GM19395 (cell line): Measurements from ENCODE around the gene JAKMIP1.
"Not testable (repeated sequence)": the region's sequence is repeated elsewhere in the genome, so short reads cannot be mapped to it uniquely, and the experiment has no call there.

ENCODE experiments used
- ATAC-seq: cut with Tn5 transposase; IDR thresholded peaks from one replicate; pipeline ENCODE4 v1.9.1; 2021; ENCODE audit warnings: mild to moderate bottlenecking, moderate library complexity; ENCODE audit not compliant: unreplicated experiment

The JAKMIP1 gene

GRCh38 chr4:5999356-5999755 is 201.0 kb downstream of the JAKMIP1 start:
- no peak for ATAC-seq

- ATAC-seq: peak; percentile 83
Measured at GRCh38 chr4:5998333-5998936, 201.9 kb downstream of the JAKMIP1 start.

GRCh38 chr4:5996641-5997040 is 203.7 kb downstream of the JAKMIP1 start:
- no peak for ATAC-seq

GRCh38 chr4:5995901-5996623 is 204.3 kb downstream of the JAKMIP1 start:
- no peak for ATAC-seq

- ATAC-seq: no peak
Measured at GRCh38 chr4:5993876-5994811, 206.2 kb downstream of the JAKMIP1 start.

GRCh38 chr4:5993346-5993745 is 207.0 kb downstream of the JAKMIP1 start:
- not testable (repeated sequence) for ATAC-seq

- no peak for ATAC-seq
Measured at GRCh38 chr4:5992828-5993321, 207.5 kb downstream of the JAKMIP1 start.

GRCh38 chr4:5992171-5992827 is 208.1 kb downstream of the JAKMIP1 start:
- ATAC-seq: no peak

- ATAC-seq: no peak
Measured at GRCh38 chr4:5991405-5991804, 208.9 kb downstream of the JAKMIP1 start.

GRCh38 chr4:5990446-5991160 is 209.7 kb downstream of the JAKMIP1 start:
- no peak for ATAC-seq

GRCh38 chr4:5989236-5990225 is 210.8 kb downstream of the JAKMIP1 start:
- no peak for ATAC-seq

- no peak for ATAC-seq
Measured at GRCh38 chr4:5988086-5988845, 212.1 kb downstream of the JAKMIP1 start.

GRCh38 chr4:5984843-5985242 is 215.5 kb downstream of the JAKMIP1 start:
- ATAC-seq: no peak

GRCh38 chr4:5982156-5982973 is 218.0 kb downstream of the JAKMIP1 start:
- no peak for ATAC-seq

- no peak for ATAC-seq
Measured at GRCh38 chr4:5980436-5981155, 219.8 kb downstream of the JAKMIP1 start.

GRCh38 chr4:5979981-5980380 is 220.4 kb downstream of the JAKMIP1 start:
- no peak for ATAC-seq

GRCh38 chr4:5976921-5977320 is 223.4 kb downstream of the JAKMIP1 start:
- no peak for ATAC-seq
